OCI-LY1 (cell line): ENCODE results near the gene TACR2.

Experiments used
- H2AFZ ChIP-seq: fragments of 200-600 bp; sonication (generic), shearing (Covaris generic); 2 replicates; pipeline ENCODE4 v1.6.0; 2014; ENCODE audit warnings: antibody characterized with exemption, mild to moderate bottlenecking, low read length
- H3F3A ChIP-seq: fragments of 200-600 bp; sonication (generic), shearing (Covaris generic); 2 replicates; pipeline ENCODE4 v1.6.0; 2014; ENCODE audit warnings: mild to moderate bottlenecking, antibody characterized with exemption, low read length, moderate library complexity; ENCODE audit not compliant: insufficient read depth
- H3K27ac ChIP-seq: fragments of 200-600 bp; sonication (generic); 2 replicates; pipeline ENCODE4 v1.5.1; 2014; ENCODE audit warnings: low read length, mixed run types, mild to moderate bottlenecking, low read depth; ENCODE audit not compliant: poor library complexity, severe bottlenecking
- H3K27me3 ChIP-seq: fragments of 200-600 bp; sonication (generic); 2 replicates; pipeline ENCODE4 v1.6.0; 2014; ENCODE audit warnings: antibody characterized with exemption, mild to moderate bottlenecking, low read length, moderate library complexity; ENCODE audit not compliant: insufficient read depth
- H3K36me3 ChIP-seq: fragments of 200-600 bp; sonication (generic); 2 replicates; pipeline ENCODE4 v1.6.1; 2014; ENCODE audit warnings: mild to moderate bottlenecking, antibody characterized with exemption, low read length, moderate library complexity, mixed read lengths; ENCODE audit not compliant: insufficient read depth
- H3K4me1 ChIP-seq: fragments of 200-600 bp; sonication (generic); 2 replicates; pipeline ENCODE4 v1.5.1; 2014; ENCODE audit warnings: mild to moderate bottlenecking, low read length, moderate library complexity; ENCODE audit not compliant: insufficient read depth, severe bottlenecking
- H3K4me2 ChIP-seq: fragments of 200-600 bp; sonication (generic), shearing (Covaris generic); 2 replicates; pipeline ENCODE4 v1.6.1; 2014; ENCODE audit warnings: low read length
- H3K4me3 ChIP-seq: fragments of 200-600 bp; sonication (generic); 2 replicates; pipeline ENCODE4 v1.5.1; 2014; ENCODE audit warnings: low read length, low read depth, mild to moderate bottlenecking, mixed read lengths; ENCODE audit not compliant: poor library complexity, severe bottlenecking
- H3K79me2 ChIP-seq: fragments of 200-600 bp; shearing (Covaris generic); 2 replicates; pipeline ENCODE4 v1.6.1; 2016; ENCODE audit warnings: mixed run types, low read length, mixed read lengths; ENCODE audit not compliant: insufficient read depth
- H3K9ac ChIP-seq: fragments of 200-600 bp; sonication (generic), shearing (Covaris generic); 2 replicates; pipeline ENCODE4 v1.6.1; 2014; ENCODE audit warnings: mild to moderate bottlenecking, low read length, mixed read lengths
- H3K9me2 ChIP-seq: fragments of 200-600 bp; sonication (generic), shearing (Covaris generic); 2 replicates; pipeline ENCODE4 v1.6.1; 2014; ENCODE audit warnings: low read depth, mild to moderate bottlenecking, low read length, mixed read lengths
- H3K9me3 ChIP-seq: fragments of 200-600 bp; shearing (Covaris generic); 2 replicates; pipeline ENCODE4 v1.6.1; 2014; ENCODE audit warnings: low read length, mixed read lengths
- H4K20me1 ChIP-seq: fragments of 200-600 bp; sonication (generic), shearing (Covaris generic); 2 replicates; pipeline ENCODE4 v1.6.0; 2016; ENCODE audit warnings: mild to moderate bottlenecking, low read length; ENCODE audit not compliant: insufficient read depth
- EZH2 ChIP-seq: fragments of 200-600 bp; sonication (generic), shearing (Covaris generic); IDR thresholded peaks from 2 replicates; pipeline ENCODE4 v1.8.0; 2017; ENCODE audit warnings: borderline replicate concordance, mixed run types, mild to moderate bottlenecking, antibody characterized with exemption, low read length, moderate library complexity, mixed read lengths
- TF ChIP-seq, protein P1 (sequence below): fragments of 200-600 bp; sonication (generic), shearing (Covaris generic); IDR thresholded peaks from 2 replicates; pipeline ENCODE4 v1.5.1; 2017; ENCODE audit warnings: mild to moderate bottlenecking, antibody characterized with exemption, low read length, moderate library complexity, mixed read lengths

TACR2 gene

DNA sequence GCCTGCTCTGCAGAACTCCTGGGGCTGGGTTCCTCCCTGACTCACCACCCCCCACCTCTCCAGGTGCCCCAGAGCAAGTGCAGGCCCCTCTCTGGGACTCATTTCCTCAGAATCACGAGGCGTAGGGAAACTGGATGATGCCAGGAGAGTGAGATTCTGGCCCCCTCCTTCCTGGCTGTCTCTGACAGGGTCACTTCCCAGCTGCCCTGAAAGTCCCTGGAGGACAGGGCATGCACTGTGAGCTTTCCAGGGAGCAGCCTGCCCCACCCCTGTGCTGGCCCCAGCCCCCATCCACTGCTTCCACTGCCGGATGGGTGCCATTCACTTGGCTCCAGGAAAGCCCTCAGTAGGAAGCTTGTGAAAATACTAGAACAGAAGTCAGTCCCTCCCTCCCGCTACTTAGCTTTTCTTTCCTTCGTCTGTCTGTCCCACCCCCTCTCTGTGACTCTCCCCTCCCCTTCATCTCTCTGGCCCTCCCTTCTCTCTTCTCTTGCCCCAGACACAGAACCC lies 10.4 kb downstream of the TACR2 start:
- H3K79me2 ChIP-seq = no peaks in the 10 kb centered on the region
- H4K20me1 ChIP-seq = no peaks in the 10 kb centered on the region
- peaks cover 8% of the 10 kb centered on the region for H3K36me3 ChIP-seq
- no peaks in the 10 kb centered on the region for H3K9me3 ChIP-seq
- H3K4me1 ChIP-seq = peaks cover 25% of the 10 kb centered on the region
- H3K9ac ChIP-seq = no peak overlapping the region
- H3K4me2 ChIP-seq = no peak overlapping the region
- TF ChIP-seq, protein P1, sequence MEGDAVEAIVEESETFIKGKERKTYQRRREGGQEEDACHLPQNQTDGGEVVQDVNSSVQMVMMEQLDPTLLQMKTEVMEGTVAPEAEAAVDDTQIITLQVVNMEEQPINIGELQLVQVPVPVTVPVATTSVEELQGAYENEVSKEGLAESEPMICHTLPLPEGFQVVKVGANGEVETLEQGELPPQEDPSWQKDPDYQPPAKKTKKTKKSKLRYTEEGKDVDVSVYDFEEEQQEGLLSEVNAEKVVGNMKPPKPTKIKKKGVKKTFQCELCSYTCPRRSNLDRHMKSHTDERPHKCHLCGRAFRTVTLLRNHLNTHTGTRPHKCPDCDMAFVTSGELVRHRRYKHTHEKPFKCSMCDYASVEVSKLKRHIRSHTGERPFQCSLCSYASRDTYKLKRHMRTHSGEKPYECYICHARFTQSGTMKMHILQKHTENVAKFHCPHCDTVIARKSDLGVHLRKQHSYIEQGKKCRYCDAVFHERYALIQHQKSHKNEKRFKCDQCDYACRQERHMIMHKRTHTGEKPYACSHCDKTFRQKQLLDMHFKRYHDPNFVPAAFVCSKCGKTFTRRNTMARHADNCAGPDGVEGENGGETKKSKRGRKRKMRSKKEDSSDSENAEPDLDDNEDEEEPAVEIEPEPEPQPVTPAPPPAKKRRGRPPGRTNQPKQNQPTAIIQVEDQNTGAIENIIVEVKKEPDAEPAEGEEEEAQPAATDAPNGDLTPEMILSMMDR = no peak
- H3K4me3 ChIP-seq = no peak overlapping the region
- H3F3A ChIP-seq = no peaks in the 10 kb centered on the region
- H2AFZ ChIP-seq = no peak overlapping the region
- H3K27me3 ChIP-seq = no peaks in the 10 kb centered on the region
- H3K27ac ChIP-seq = no peak overlapping the region
- H3K9me2 ChIP-seq = no peaks in the 10 kb centered on the region

DNA sequence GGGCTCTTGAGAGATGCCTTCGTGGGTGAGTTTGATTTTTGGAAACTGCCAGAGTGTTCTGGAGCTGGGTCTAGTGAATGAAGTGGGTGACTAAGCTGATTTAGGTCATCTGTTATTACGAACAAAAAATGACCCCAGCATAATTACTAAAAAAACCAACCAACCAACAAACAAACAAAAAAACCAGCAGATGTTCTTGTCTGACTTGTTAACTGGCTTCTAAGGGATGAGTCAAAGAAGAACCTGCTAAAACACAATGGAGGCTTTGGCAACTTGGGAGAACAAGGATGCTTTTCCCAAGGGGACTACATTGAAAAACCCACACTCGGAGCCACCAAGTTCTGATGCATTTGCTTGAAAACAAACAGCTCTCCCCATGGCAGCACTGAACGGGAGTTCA lies 11.5 kb downstream of the TACR2 start:
- Histone ChIP-seq H3K4me2 (no peak overlapping the region), H3K4me3 (no peak overlapping the region), H2AFZ (no peak overlapping the region), H3K9me3 (no peaks in the 10 kb centered on the region), H3K9me2 (no peaks in the 10 kb centered on the region), H3K36me3 (peaks cover 18% of the 10 kb centered on the region), H3F3A (no peaks in the 10 kb centered on the region), H3K27me3 (no peaks in the 10 kb centered on the region), H3K4me1 (peaks cover 21% of the 10 kb centered on the region), H3K9ac (no peak overlapping the region), H4K20me1 (no peaks in the 10 kb centered on the region), H3K79me2 (no peaks in the 10 kb centered on the region), H3K27ac (no peak overlapping the region)
- TF ChIP-seq, protein P1 = no peak
- no peak for TF ChIP-seq EZH2

DNA sequence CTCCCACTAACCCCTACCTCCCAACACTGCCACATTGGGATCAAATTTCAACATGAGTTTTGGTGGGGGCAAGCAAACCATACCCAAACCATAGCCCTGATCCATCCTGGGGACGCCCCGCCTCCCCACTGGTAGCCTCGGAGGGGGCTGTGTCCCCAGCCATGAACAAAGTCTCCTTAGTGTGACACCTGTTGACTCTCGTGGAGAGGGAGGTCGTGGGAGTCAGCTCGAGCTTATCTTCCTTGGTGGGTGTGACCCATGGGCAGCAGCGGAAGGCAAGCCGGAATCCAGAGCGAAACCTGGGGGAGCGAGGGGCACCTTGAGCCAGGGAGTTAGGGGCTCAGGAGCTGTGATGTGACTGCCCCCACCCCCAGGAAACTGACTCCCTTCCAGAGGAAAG lies 11.9 kb downstream of the TACR2 start:
- H2AFZ ChIP-seq = no peak overlapping the region
- no peaks in the 10 kb centered on the region for H3K9me3 ChIP-seq
- no peaks in the 10 kb centered on the region for H4K20me1 ChIP-seq
- no peak overlapping the region for H3K4me2 ChIP-seq
- no peaks in the 10 kb centered on the region for H3F3A ChIP-seq
- H3K4me1 ChIP-seq = peaks cover 17% of the 10 kb centered on the region
- H3K79me2 ChIP-seq = no peaks in the 10 kb centered on the region
- no peaks in the 10 kb centered on the region for H3K9me2 ChIP-seq
- no peak overlapping the region for H3K9ac ChIP-seq
- H3K27me3 ChIP-seq = no peaks in the 10 kb centered on the region
- TF ChIP-seq EZH2 = no peak
- TF ChIP-seq, protein P1 = no peak
- no peak overlapping the region for H3K27ac ChIP-seq
- no peak overlapping the region for H3K4me3 ChIP-seq
- H3K36me3 ChIP-seq = peaks cover 18% of the 10 kb centered on the region
